ENCODE results near the gene ANGPTL4.
"Not testable (repeated sequence)": the region's sequence is repeated elsewhere in the genome, so short reads cannot be mapped to it uniquely, and the experiment has no call there.

ANGPTL4 gene

DNA sequence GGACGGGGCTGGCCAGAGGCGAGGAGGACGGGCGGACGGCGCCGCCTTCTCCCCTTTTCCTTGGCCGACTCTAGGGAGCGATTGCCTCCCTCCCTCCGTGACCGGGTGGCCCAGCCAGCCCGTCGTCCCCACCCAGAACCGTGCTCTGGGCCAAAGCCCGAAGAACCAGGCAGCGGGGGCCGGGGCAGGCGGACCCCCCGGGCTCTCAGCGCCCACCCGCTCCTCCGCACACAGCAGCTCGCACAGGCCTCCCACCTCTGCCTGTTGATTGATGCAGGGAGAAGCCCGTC is 39.8 kb downstream of the ANGPTL4 start:
- no peak overlapping the region for H3K27ac ChIP-seq
- no peak for DNase-seq (ENCODE audit: low read depth, low spot score)

DNA sequence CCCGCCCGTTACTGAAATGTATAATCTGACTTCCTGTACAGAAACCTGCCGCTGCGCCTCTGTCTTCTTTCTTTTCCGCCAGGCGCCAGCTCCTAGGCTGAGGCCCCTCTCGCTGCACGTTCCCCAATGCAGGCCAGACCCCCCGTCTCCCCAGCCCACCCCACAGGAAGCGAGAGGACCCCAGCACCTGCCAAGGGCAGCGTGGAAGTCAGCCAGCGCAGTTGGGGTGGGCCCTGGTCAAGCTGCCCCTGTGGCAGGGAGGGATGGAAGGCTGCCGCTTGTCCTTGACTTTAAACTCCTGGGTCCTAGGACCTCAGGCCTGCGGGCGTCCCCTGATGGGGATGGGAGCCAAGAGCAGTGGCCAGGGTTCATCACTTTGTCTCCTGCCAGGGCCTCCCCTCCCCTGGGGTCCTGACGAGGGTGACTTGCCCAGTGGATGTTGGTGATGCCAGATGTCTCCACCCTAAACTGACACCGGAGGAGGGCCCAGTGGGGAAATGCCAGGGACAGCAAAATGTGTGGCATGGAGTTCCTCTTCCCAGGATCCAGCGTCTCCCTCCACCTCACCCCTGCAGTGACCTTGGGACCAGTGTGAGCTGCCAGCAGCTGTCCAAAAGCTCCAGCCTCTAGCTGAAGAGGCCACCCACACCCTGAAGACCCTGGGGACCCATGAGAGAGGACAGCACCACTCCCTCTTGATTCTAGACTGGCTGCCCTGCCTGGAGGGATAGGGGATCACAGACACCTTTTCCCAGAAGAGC is 40.6 kb downstream of the ANGPTL4 start:
- DNase-seq (ENCODE audit: low read depth, low spot score) = no peak
- no peak overlapping the region for H3K27ac ChIP-seq

DNA sequence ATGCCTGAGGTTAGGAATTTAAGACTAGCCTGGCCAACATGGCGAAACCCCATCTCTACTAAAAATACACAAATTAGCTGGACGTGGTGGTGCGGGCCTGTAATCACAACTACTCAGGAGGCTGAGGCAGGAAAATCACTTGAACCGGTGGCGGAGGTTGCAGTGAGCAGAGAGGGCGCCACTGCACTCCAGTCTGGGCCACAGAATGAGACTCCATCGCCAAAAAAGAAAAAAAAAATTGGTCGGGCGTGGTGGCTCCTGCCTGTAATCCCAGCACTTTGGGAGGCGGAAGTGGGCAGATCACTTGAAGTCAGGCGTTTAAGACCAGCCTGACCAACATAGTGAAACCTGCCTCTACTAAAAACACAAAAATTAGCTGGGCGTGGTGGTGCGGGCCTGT is 46.8 kb downstream of the ANGPTL4 start:
- not testable (repeated sequence) for DNase-seq (ENCODE audit: low read depth, low spot score); H3K27ac ChIP-seq

DNA sequence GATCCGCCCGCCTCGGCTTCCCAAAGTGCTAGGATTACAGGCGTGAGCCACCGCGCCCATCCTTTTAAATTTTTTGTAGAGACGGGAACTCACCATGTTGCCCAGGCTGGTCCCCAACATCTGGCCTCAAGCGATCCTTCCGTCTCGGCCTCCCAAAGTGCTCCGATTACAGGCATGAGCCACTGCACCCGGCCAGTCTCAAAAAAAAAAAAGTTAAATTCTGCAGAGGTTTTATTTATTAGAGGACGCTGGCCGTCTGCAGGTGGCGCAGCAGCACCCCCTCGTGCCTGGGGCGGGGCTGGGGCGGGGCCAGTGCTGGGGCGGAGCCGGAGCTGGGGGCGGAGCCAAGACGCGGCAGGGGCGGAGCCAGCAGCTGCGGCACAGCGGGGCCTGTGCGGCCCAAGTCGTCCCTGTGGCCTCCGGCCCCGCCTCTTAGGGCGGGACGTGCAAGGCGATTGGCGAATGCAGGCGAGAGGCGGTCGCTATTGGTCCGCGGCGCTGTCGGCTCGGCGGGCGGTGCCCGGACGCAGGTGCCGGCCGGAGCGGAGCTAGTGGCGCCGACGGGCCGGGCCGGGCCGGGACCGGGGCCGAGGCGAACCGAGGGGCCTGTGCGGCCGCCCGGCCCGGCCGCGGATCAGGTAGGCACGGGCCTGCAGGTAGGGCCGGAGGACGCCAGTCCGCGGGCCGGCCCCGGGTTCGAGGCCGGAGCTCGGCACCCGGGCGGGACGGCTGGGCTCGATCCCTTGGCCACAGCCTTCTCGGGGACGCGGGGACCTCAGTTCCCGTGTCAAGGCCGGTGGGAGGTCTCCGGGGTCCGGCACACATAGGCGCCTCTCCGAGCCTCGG is 49.1 kb downstream of the ANGPTL4 start, which contains the start of gene MARCHF2:
Gene MARCHF2, plus strand, starts transcription at position 523 of the 846 bp plus-strand sequence. CDS start 8,536 bp downstream, outside the sequence.
- no peak within 1 kb of the TSS for H3K27ac ChIP-seq
- DNase-seq (ENCODE audit: low read depth, low spot score) = peak; percentile 84

DNA sequence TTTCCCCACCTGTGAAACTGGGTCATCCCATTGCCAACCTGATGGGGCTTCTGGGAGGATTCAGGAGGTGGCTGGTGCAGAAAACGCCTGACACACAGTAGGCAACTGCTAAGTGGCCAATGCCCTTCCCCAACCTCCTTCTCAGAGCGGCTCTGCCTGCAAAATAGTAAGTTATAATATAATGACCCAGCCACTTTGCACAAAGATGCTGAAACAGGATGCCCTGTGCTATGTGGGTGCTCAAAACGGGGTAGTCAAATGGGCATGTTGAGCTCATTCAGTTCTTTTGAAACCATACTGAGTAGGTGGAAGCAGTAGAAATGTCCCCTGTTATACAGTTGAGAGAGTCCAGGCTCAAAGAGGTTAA is 49.7 kb downstream of the ANGPTL4 start:
- no peak for DNase-seq (ENCODE audit: low read depth, low spot score)
- no peak overlapping the region for H3K27ac ChIP-seq

DNA sequence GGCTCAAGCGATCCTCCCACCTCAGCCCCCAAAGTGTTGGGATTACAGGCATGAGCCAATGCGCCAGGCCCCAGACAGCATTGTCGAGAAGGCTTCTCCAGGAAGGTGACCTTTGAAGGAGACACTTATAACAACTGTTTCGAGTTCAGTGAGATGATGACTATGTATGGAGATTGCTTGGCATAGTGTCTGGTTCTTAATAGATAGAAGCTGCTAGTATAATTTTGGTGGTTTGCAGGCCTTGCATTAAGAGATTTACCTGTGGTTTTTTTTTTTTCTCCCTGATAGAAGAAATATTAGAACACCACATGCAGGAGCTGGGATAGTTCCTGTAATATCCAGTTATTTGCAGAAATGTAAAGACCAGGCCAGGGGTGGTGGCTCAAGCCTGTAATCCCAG is 52.8 kb downstream of the ANGPTL4 start:
- no peak for DNase-seq (ENCODE audit: low read depth, low spot score)
- no peak overlapping the region for H3K27ac ChIP-seq

DNA sequence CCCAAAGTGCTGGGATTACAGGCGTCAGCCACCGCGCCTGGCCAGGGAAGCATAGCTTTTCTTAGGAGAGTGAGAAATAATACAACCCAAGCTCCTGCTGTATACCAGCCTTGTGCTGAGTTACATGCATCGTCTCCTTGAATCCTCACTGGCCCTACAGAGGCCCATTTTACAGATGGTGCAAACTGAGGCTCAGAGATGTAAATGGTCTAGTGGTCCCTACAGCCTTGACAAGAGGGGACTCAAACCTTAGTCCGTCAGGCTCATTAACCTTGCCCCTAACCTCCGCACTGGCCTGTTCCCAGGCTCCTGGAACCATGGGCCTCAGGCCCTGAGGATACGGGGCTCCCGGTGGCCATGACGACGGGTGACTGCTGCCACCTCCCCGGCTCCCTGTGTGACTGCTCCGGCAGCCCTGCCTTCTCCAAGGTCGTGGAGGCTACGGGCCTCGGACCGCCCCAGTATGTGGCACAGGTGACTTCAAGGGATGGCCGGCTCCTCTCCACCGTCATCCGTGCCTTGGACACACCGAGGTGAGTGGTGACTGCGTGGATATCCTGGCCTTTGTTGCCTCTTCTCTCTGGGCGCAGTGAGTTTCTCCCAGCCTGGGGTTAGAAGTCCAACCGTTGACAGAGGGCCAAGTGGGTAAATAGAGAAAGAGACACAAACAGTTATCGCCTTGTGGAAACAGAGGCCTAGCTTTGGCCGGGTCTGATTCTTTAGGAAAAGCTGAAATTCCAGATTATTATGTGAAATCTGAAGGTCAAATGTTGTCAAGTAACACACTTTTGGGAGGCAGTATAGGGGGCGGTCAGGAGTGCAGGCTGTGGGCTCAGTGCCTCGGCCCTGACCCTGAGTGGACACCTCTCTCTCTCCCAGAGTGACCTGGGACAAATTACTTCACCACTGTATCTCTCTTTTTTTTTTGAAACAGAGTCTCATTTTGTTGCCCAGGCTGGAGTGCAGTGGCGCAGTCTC is 57.8 kb downstream of the ANGPTL4 start:
- no peak overlapping the region for H3K27ac ChIP-seq
- DNase-seq (ENCODE audit: low read depth, low spot score) = no peak

DNA sequence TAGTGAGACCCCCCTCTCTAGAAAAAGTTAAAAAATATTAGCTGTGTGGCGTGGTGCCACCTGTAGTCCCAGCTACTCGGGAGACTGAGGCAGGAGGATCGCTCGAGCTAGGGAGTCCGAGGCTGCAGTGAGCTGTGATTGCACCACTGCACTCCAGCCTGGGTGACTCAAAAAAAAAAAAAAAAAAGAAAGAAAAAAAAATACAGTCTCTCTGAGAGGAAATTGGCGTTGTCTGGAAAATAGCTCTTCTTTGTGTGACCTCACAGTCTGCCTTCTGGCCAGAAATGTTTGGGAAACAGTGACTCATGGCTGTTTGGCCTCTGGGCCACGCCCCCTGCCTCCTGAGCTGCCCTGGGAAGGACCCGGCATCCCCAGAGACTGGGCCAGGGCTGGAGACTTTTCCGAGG is 59.9 kb downstream of the ANGPTL4 start:
- DNase-seq (ENCODE audit: low read depth, low spot score) = peak; percentile 63
- no peak overlapping the region for H3K27ac ChIP-seq

Measured in epithelial cell of prostate (primary cell).